SK-N-SH (cell line): Measurements from ENCODE around the gene LMTK2.

Source experiments
- EP300 ChIP-seq, 2 experiments: IDR thresholded peaks; 2 replicates each; pipeline versions ENCODE4 v1.4.0 to v1.6.1; 2012; ENCODE audit warnings: borderline replicate concordance in 1 of 2, low read depth in 1 of 2, low read length in 1 of 2
- GATA2 ChIP-seq: sonication (generic); formaldehyde crosslinking; IDR thresholded peaks from 2 replicates; pipeline ENCODE4 v1.5.0; 2020; ENCODE audit warnings: mild to moderate bottlenecking, missing genetic modification reagents
- MEF2A ChIP-seq: IDR thresholded peaks from 2 replicates; pipeline ENCODE4 v1.4.0; 2012; ENCODE audit warnings: low read depth, borderline replicate concordance
- RFX5 ChIP-seq: IDR thresholded peaks from 2 replicates; pipeline ENCODE4 v1.6.1; 2012; ENCODE audit warnings: mild to moderate bottlenecking, improper control_type of control experiment, low read length
- SIN3A ChIP-seq: IDR thresholded peaks from 2 replicates; pipeline ENCODE4 v1.6.1; 2012; ENCODE audit warnings: low read depth, mild to moderate bottlenecking, low read length, moderate library complexity, borderline replicate concordance
- YY1 ChIP-seq: IDR thresholded peaks from 2 replicates; pipeline ENCODE4 v1.4.0; 2012; ENCODE audit warnings: low read depth, mild to moderate bottlenecking
- TF ChIP-seq, protein P1 (sequence below): IDR thresholded peaks from 2 replicates; pipeline ENCODE4 v1.6.1; 2012; ENCODE audit warnings: mild to moderate bottlenecking, low read depth, low read length, moderate library complexity
- TF ChIP-seq, protein P2 (sequence below): fragments of 200-600 bp; sonication (generic); IDR thresholded peaks from 2 replicates; pipeline ENCODE4 v1.6.1; 2017; ENCODE audit warnings: antibody characterized with exemption, mild to moderate bottlenecking, moderate library complexity

DNA sequence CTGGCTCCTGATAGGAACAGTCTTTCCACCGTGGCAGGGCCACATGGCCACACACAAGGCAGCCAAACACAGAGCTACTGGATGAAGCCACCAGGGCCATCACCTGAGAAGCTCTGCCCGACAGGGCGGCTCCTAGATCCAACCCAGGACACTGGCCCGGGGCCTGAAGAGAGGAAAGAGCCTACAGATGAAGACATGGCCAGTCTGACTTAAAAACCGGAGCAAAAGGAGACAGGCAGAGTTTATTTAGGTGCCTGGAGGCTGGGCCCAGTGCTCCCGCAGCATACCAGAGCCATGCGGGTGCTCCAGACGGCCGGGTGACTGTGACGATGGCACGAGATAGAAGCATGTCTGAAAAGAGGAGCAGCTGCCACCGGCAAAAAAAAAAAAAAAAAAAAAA, 141.5 kb downstream of the LMTK2 start:
- TF ChIP-seq SIN3A, result no peak
- no peak for TF ChIP-seq EP300 (IDR thresholded peaks at IDR 0.05; ENCODE audit: borderline replicate concordance in 1 of 2, low read depth in 1 of 2, low read length in 1 of 2)
- TF ChIP-seq MEF2A, result no peak
- no peak for TF ChIP-seq GATA2 (CRISPR knock-in tag)
- TF ChIP-seq, protein P1, sequence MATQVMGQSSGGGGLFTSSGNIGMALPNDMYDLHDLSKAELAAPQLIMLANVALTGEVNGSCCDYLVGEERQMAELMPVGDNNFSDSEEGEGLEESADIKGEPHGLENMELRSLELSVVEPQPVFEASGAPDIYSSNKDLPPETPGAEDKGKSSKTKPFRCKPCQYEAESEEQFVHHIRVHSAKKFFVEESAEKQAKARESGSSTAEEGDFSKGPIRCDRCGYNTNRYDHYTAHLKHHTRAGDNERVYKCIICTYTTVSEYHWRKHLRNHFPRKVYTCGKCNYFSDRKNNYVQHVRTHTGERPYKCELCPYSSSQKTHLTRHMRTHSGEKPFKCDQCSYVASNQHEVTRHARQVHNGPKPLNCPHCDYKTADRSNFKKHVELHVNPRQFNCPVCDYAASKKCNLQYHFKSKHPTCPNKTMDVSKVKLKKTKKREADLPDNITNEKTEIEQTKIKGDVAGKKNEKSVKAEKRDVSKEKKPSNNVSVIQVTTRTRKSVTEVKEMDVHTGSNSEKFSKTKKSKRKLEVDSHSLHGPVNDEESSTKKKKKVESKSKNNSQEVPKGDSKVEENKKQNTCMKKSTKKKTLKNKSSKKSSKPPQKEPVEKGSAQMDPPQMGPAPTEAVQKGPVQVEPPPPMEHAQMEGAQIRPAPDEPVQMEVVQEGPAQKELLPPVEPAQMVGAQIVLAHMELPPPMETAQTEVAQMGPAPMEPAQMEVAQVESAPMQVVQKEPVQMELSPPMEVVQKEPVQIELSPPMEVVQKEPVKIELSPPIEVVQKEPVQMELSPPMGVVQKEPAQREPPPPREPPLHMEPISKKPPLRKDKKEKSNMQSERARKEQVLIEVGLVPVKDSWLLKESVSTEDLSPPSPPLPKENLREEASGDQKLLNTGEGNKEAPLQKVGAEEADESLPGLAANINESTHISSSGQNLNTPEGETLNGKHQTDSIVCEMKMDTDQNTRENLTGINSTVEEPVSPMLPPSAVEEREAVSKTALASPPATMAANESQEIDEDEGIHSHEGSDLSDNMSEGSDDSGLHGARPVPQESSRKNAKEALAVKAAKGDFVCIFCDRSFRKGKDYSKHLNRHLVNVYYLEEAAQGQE, result no peak
- TF ChIP-seq, protein P2, sequence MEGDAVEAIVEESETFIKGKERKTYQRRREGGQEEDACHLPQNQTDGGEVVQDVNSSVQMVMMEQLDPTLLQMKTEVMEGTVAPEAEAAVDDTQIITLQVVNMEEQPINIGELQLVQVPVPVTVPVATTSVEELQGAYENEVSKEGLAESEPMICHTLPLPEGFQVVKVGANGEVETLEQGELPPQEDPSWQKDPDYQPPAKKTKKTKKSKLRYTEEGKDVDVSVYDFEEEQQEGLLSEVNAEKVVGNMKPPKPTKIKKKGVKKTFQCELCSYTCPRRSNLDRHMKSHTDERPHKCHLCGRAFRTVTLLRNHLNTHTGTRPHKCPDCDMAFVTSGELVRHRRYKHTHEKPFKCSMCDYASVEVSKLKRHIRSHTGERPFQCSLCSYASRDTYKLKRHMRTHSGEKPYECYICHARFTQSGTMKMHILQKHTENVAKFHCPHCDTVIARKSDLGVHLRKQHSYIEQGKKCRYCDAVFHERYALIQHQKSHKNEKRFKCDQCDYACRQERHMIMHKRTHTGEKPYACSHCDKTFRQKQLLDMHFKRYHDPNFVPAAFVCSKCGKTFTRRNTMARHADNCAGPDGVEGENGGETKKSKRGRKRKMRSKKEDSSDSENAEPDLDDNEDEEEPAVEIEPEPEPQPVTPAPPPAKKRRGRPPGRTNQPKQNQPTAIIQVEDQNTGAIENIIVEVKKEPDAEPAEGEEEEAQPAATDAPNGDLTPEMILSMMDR, result no peak
- no peak for TF ChIP-seq RFX5
- TF ChIP-seq YY1, result no peak
